PFSK-1 (cell line): ENCODE results near the gene ZBBX.

Source experiments
- FOXP2 ChIP-seq: optimal IDR thresholded peaks from 2 replicates; pipeline ENCODE3; 2011; ENCODE audit warnings: borderline replicate concordance, control low read depth, inconsistent platforms; ENCODE audit not compliant: insufficient read depth; ENCODE audit errors: extremely low read length, extremely low read depth
- POLR2AphosphoS5 ChIP-seq: IDR thresholded peaks from 2 replicates; pipeline ENCODE4 v1.6.1; 2012; ENCODE audit warnings: low read depth, mild to moderate bottlenecking, control low read depth, low read length, moderate library complexity
- REST ChIP-seq, 2 experiments: IDR thresholded peaks; 2 replicates each; pipeline versions ENCODE4 v1.6.1 to v1.8.0; 2011 to 2012; ENCODE audit warnings: low read depth in 2 of 2, low read length in 2 of 2, control low read depth in 1 of 2, inconsistent platforms in 1 of 2, mild to moderate bottlenecking in 1 of 2, moderate library complexity in 1 of 2; ENCODE audit not compliant: insufficient read depth in 1 of 2
- SIN3A ChIP-seq: IDR thresholded peaks from 2 replicates; pipeline ENCODE4 v1.6.1; 2012; ENCODE audit warnings: mild to moderate bottlenecking, low read length, moderate library complexity, borderline replicate concordance; ENCODE audit not compliant: insufficient read depth
- TAF1 ChIP-seq: IDR thresholded peaks from 2 replicates; pipeline ENCODE4 v1.6.1; 2012; ENCODE audit warnings: low read length, control low read depth, borderline replicate concordance; ENCODE audit not compliant: insufficient read depth

The ZBBX gene

GRCh38 chr3:167289435-167289834 is 90.7 kb downstream of the ZBBX start:
- TF ChIP-seq FOXP2 (no peak), REST (IDR thresholded peaks at IDR 0.05; ENCODE audit: insufficient read depth in 1 of 2, low read depth in 2 of 2, low read length in 2 of 2) (no peak), TAF1 (no peak), POLR2AphosphoS5 (no peak), SIN3A (no peak)

DNA sequence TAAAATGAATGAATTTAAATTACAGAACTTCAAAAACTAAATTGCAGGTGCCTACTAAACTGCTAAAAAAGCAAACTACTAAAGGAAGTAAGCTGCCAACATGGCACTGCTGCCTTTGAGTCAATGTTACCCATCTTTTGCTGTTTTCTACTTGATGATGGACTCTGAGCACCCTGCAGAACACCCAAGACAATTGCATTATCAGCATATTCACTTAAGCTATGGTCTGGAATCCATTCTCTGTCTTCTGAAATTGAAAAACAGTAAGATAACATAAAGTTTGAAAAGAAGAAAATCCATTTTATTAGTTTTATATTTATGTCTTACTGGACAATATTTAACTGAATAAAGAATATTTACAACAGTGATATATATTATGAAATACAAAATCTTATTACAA is 91.4 kb downstream of the ZBBX start:
- TF ChIP-seq FOXP2 (no peak), TAF1 (no peak), POLR2AphosphoS5 (no peak), SIN3A (no peak), REST (IDR thresholded peaks at IDR 0.05; ENCODE audit: insufficient read depth in 1 of 2, low read depth in 2 of 2, low read length in 2 of 2) (no peak)

GRCh38 chr3:167287308-167287707 is 92.8 kb downstream of the ZBBX start:
- no peak for TF ChIP-seq SIN3A
- TF ChIP-seq TAF1 = no peak
- no peak for TF ChIP-seq REST (IDR thresholded peaks at IDR 0.05; ENCODE audit: insufficient read depth in 1 of 2, low read depth in 2 of 2, low read length in 2 of 2)
- TF ChIP-seq FOXP2 = no peak
- TF ChIP-seq POLR2AphosphoS5 = no peak

DNA sequence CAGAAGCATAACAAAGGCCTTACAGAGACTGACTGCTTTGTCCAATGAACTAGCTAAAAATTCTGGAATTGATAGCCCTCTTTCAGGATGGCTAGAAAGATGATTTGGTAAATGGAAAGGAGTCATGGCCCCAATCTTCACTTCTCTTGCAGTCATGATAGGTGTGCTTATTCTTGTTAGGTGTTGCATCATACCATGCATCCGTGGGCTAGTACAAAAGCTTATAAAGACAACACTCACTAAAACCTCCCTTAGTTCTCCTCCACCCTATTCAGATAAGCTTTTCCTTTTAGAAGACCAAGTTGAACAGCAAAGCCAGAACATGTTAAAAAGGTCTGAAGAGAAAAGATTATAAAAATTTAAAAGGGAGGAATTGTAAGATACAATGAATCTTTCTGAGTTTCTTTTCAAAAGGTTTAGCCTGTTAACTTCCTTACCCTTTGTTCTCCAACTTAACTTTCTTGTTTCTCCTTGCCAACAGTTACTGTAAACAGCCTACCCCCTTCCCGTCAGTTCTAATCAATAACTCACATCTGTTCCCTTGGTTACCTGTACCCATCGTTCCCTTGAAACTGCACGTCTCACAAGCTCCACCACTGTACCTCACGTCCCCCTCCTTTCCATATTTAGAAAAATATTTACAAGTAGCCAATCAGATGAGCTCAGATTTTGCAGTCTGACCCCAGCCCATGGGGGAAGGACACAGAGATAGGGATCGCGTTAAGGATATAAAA is 105.8 kb downstream of the ZBBX start:
- TF ChIP-seq FOXP2 = no peak
- TF ChIP-seq POLR2AphosphoS5 = no peak
- TF ChIP-seq REST (IDR thresholded peaks at IDR 0.05; ENCODE audit: insufficient read depth in 1 of 2, low read depth in 2 of 2, low read length in 2 of 2) = no peak
- TF ChIP-seq TAF1 = no peak
- no peak for TF ChIP-seq SIN3A

DNA sequence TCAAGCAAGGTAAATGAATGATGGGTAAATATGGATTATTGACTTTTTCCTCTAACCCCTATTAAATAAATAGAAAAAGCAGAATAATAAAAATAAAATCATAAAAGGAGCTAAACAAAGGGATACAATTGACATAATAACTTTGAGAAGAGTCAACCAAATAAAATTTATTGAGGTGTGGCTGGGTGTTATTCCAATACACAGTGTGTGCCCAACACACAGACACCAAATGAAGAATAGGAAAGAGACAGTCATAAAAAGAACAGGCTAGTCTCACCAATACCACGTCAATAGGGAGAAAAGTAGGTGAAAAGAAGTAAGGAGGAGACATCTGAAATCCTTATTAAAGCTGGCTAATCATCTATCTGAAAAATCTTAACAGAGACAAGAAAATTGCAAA is 127.1 kb downstream of the ZBBX start:
- no peak for TF ChIP-seq SIN3A
- TF ChIP-seq REST (IDR thresholded peaks at IDR 0.05; ENCODE audit: insufficient read depth in 1 of 2, low read depth in 2 of 2, low read length in 2 of 2) = no peak
- TF ChIP-seq FOXP2 = no peak
